NCI-H128 (cell line): Measurements from ENCODE around the gene CD74.
"Not testable (repeated sequence)": the region's sequence is repeated elsewhere in the genome, so short reads cannot be mapped to it uniquely, and the experiment has no call there.

Experiments
- DNase-seq: peaks from one replicate; lab custom pipeline; 2025; ENCODE audit not compliant: unreplicated experiment; lab: John Stamatoyannopoulos, UW

Gene CD74

GRCh38 chr5:150412319-150413175 is at the start of gene CD74:
CD74 (minus strand) TSS chr5:150412910; CDS start chr5:150412749, 161 bp downstream.
- no peak for DNase-seq

GRCh38 chr5:150461231-150461630 is 48.5 kb upstream of the CD74 start:
- DNase-seq = no peak

GRCh38 chr5:150460781-150461180 is 48.1 kb upstream of the CD74 start:
- no peak for DNase-seq

GRCh38 chr5:150458802-150459557 is 46.3 kb upstream of the CD74 start:
- DNase-seq = peak; percentile 29

GRCh38 chr5:150457562-150458240 is 45.0 kb upstream of the CD74 start:
- DNase-seq = no peak

- DNase-seq = no peak
Measured at GRCh38 chr5:150457121-150457520, 44.4 kb upstream of the CD74 start.

GRCh38 chr5:150454492-150455229 is 42.0 kb upstream of the CD74 start:
- DNase-seq = no peak

GRCh38 chr5:150454027-150454426 is 41.3 kb upstream of the CD74 start:
- not testable (repeated sequence) for DNase-seq

- no peak for DNase-seq
Measured at GRCh38 chr5:150452914-150453313, 40.2 kb upstream of the CD74 start.

GRCh38 chr5:150451594-150451993 is 38.9 kb upstream of the CD74 start:
- no peak for DNase-seq

- DNase-seq = peak; percentile 61
Measured at GRCh38 chr5:150449517-150450339, 37.0 kb upstream of the CD74 start, which contains the start of gene RPS14. RPS14 (minus strand) TSS chr5:150449739; CDS start chr5:150447733, 2,006 bp downstream.

GRCh38 chr5:150448952-150449516 is 36.3 kb upstream of the CD74 start:
- no peak for DNase-seq

GRCh38 chr5:150448334-150448733 is 35.6 kb upstream of the CD74 start:
- no peak for DNase-seq

- DNase-seq = no peak
Measured at GRCh38 chr5:150447188-150447587, 34.5 kb upstream of the CD74 start.

GRCh38 chr5:150446583-150446982 is 33.9 kb upstream of the CD74 start:
- no peak for DNase-seq

- DNase-seq = no peak
Measured at GRCh38 chr5:150446088-150446487, 33.4 kb upstream of the CD74 start.

GRCh38 chr5:150444770-150445169 is 32.1 kb upstream of the CD74 start:
- DNase-seq = no peak

GRCh38 chr5:150443242-150444075 is 30.7 kb upstream of the CD74 start:
- no peak for DNase-seq

GRCh38 chr5:150442699-150443080 is 30.0 kb upstream of the CD74 start:
- no peak for DNase-seq
